IMR-90 (cell line): ENCODE data around the gene SURF6. TPM values are rescaled to one million over a fixed set of nuclear protein-coding genes. Genes with fewer than 3 reads are reported as not detected.
A peak's percentile ranks its signal among the peaks of the same experiment; 100 is the strongest.

Experiments used
- ATAC-seq: fragments of 200-7000 bp; cut with Tn5 transposase; 2 replicates; pipeline ENCODE4 v1.9.1; 2020; ENCODE audit warnings: low read depth, mild to moderate bottlenecking, moderate library complexity
- BruUV-seq: library from RNA; stranded (reverse); fragments of 400-500 nt; replicated peaks from 2 replicates; lab custom pipeline; 2021; lab: Mats Ljungman, UMichigan
- CTCF ChIA-PET: fragments of 300-600 bp; formaldehyde crosslinking; extraction: SDS; loops from one replicate; lab custom pipeline; 2021; ENCODE audit warnings: antibody characterized with exemption; lab: Yijun Ruan, JAX
- POLR2A ChIA-PET: fragments of 300-600 bp; sonication (Branson Sonifier 250); formaldehyde crosslinking; loops from one replicate; lab custom pipeline; 2022; ENCODE audit warnings: antibody characterized with exemption; ENCODE audit not compliant: unreplicated experiment; lab: Charles Lee
- DNase-seq: peaks from one replicate; pipeline ENCODE4 v3.0.0; 2013
- H2AFZ ChIP-seq: replicated peaks from 2 replicates; pipeline ENCODE3; 2013; ENCODE audit warnings: low read length, mild to moderate bottlenecking; ENCODE audit not compliant: poor library complexity
- H2AK5ac ChIP-seq: 2 replicates; pipeline ENCODE4 v1.6.1; 2013; ENCODE audit warnings: low read depth, low read length, inconsistent platforms
- H2AK9ac ChIP-seq: replicated peaks from 2 replicates; pipeline ENCODE3; 2013; ENCODE audit warnings: mild to moderate bottlenecking, low read depth, low read length, moderate library complexity; ENCODE audit not compliant: poor library complexity
- H2BK120ac ChIP-seq: 2 replicates; pipeline ENCODE4 v1.6.1; 2013; ENCODE audit warnings: low read depth, low read length, inconsistent platforms
- H2BK15ac ChIP-seq: 3 replicates; pipeline ENCODE4 v1.6.1; 2013; ENCODE audit warnings: low read depth, low read length, inconsistent platforms
- H2BK20ac ChIP-seq: 2 replicates; pipeline ENCODE4 v1.6.1; 2013; ENCODE audit warnings: low read depth, mild to moderate bottlenecking, inconsistent platforms, low read length, moderate library complexity
- H2BK5ac ChIP-seq: 2 replicates; pipeline ENCODE4 v1.6.1; 2013; ENCODE audit warnings: mild to moderate bottlenecking, low read depth, low read length, inconsistent platforms; ENCODE audit not compliant: poor library complexity, severe bottlenecking
- H3K14ac ChIP-seq: replicated peaks from 2 replicates; pipeline ENCODE4 v1.6.1; 2013; ENCODE audit warnings: low read depth, low read length, inconsistent platforms
- H3K18ac ChIP-seq: 2 replicates; pipeline ENCODE4 v1.6.1; 2013; ENCODE audit warnings: low read depth, low read length, control low read depth
- H3K23ac ChIP-seq: 2 replicates; pipeline ENCODE4 v1.6.1; 2013; ENCODE audit warnings: low read depth, low read length, inconsistent platforms
- H3K27ac ChIP-seq: 2 replicates; pipeline ENCODE4 v1.5.1; 2013; ENCODE audit warnings: mild to moderate bottlenecking, control low read depth, low read length; ENCODE audit not compliant: insufficient read depth
- H3K27me3 ChIP-seq: 2 replicates; pipeline ENCODE4 v1.6.1; 2013; ENCODE audit warnings: low read length; ENCODE audit not compliant: control insufficient read depth, insufficient read depth
- H3K36me3 ChIP-seq: 2 replicates; pipeline ENCODE4 v1.6.1; 2013; ENCODE audit warnings: low read length, mixed read lengths; ENCODE audit not compliant: control insufficient read depth, insufficient read depth
- H3K4ac ChIP-seq: 2 replicates; pipeline ENCODE4 v1.6.1; 2013; ENCODE audit warnings: low read depth, low read length, inconsistent platforms
- H3K4me1 ChIP-seq: 2 replicates; pipeline ENCODE4 v1.6.1; 2013; ENCODE audit warnings: low read length, mixed read lengths; ENCODE audit not compliant: control insufficient read depth, insufficient read depth
- H3K4me2 ChIP-seq: 2 replicates; pipeline ENCODE4 v1.6.1; 2013; ENCODE audit warnings: low read depth, mild to moderate bottlenecking, control low read depth, low read length, moderate library complexity
- H3K4me3 ChIP-seq: 2 replicates; pipeline ENCODE4 v1.5.1; 2013; ENCODE audit warnings: low read depth, mild to moderate bottlenecking, control low read depth, low read length, moderate library complexity; ENCODE audit not compliant: insufficient read depth
- H3K56ac ChIP-seq: 2 replicates; pipeline ENCODE4 v1.6.1; 2013; ENCODE audit warnings: low read length, inconsistent platforms; ENCODE audit not compliant: insufficient read depth; ENCODE audit errors: extremely low read depth
- H3K79me1 ChIP-seq, 2 experiments: 2 replicates each; pipeline ENCODE4 v1.6.1; 2013; ENCODE audit warnings: low read length in 2 of 2, inconsistent platforms in 1 of 2, low read depth in 1 of 2
- H3K9ac ChIP-seq: 2 replicates; pipeline ENCODE4 v1.6.1; 2013; ENCODE audit warnings: low read depth, low read length, control low read depth
- H3K9me1 ChIP-seq: 2 replicates; pipeline ENCODE4 v1.6.1; 2013; ENCODE audit warnings: low read length, inconsistent platforms; ENCODE audit not compliant: insufficient read depth
- H3K9me3 ChIP-seq: 2 replicates; pipeline ENCODE4 v1.6.1; 2013; ENCODE audit warnings: low read length; ENCODE audit not compliant: control insufficient read depth, insufficient read depth
- H4K20me1 ChIP-seq: 2 replicates; pipeline ENCODE4 v1.6.1; 2013; ENCODE audit warnings: low read length, inconsistent platforms; ENCODE audit not compliant: insufficient read depth
- H4K5ac ChIP-seq: 2 replicates; pipeline ENCODE4 v1.6.1; 2013; ENCODE audit warnings: mild to moderate bottlenecking, low read depth, low read length, control low read depth
- H4K8ac ChIP-seq, 2 experiments: 2 replicates each; pipeline ENCODE4 v1.6.1; 2013; ENCODE audit warnings: low read depth in 2 of 2, low read length in 2 of 2, control low read depth in 1 of 2, inconsistent platforms in 1 of 2
- H4K91ac ChIP-seq: 2 replicates; pipeline ENCODE4 v1.6.1; 2013; ENCODE audit warnings: low read depth, low read length, inconsistent platforms; ENCODE audit not compliant: insufficient read depth
- BHLHE40 ChIP-seq: fragments of 150-350 bp; IDR thresholded peaks from 2 replicates; pipeline ENCODE4 v1.6.1; 2016; ENCODE audit warnings: mild to moderate bottlenecking, low read depth, low read length
- NFE2L2 ChIP-seq: fragments of 150-350 bp; IDR thresholded peaks from 2 replicates; pipeline ENCODE4 v1.6.1; 2016; ENCODE audit warnings: low read depth, mild to moderate bottlenecking, low read length
- RAD21 ChIP-seq: IDR thresholded peaks from 2 replicates; pipeline ENCODE4 v1.6.1; 2012; ENCODE audit warnings: low read length, improper control_type of control experiment
- RFX5 ChIP-seq: IDR thresholded peaks from 2 replicates; pipeline ENCODE4 v1.8.0; 2012; ENCODE audit warnings: low read depth, mild to moderate bottlenecking, low read length, moderate library complexity
- WGBS, 2 experiments: methylation state at CpG; one replicate each; pipeline versions ENCODE4 v1.1.5 to v1.1.7; 2013; ENCODE audit warnings: missing lambda C conversion rate in 2 of 2; ENCODE audit not compliant: insufficient read length in 1 of 2; ENCODE audit errors: extremely low coverage in 2 of 2; 5-methylcytosine and 5-hydroxymethylcytosine counted together
- dilution Hi-C: fragments of 300-500 bp; cut with HindIII; formaldehyde crosslinking; loops from one replicate; pipeline ENCODE4 v1.14.3; 2018; ENCODE audit warnings: low sequenced_read_pairs; ENCODE audit not compliant: unreplicated experiment
- in situ Hi-C: fragments of 300-500 bp; cut with MboI; formaldehyde crosslinking; loops from 3 replicates; pipeline ENCODE4 v1.14.3; 2019; ENCODE audit warnings: low sequenced_read_pairs, inconsistent platforms, mixed read lengths
- intact Hi-C: fragments of 100-400 bp; cut with micrococcal nuclease; formaldehyde crosslinking; loops from 2 replicates; pipeline ENCODE4 v1.10.0; 2022
- polyA plus RNA-seq, 3 experiments: library from polyadenylated mRNA; depleted of rRNA; stranded (reverse); fragments of >200 nt; gene quantifications; 2 replicates each; pipeline ENCODE4 v1.2.3, GENCODE V29; 2012; ENCODE audit warnings: low replicate concordance in 1 of 3
- total RNA-seq: library from RNA; depleted of rRNA; stranded (reverse); fragments of >200 nt; gene quantifications from 2 replicates; pipeline ENCODE4 v1.2.3, GENCODE V29; 2012
- TF ChIP-seq, protein P1 (sequence below): fragments of 150-350 bp; IDR thresholded peaks from 2 replicates; pipeline ENCODE4 v1.6.1; 2017; ENCODE audit warnings: mild to moderate bottlenecking, antibody characterized with exemption, low read length, low read depth
- TF ChIP-seq, protein P2 (sequence below): conservative IDR thresholded peaks from 2 replicates; pipeline ENCODE4 v1.5.1; 2012; ENCODE audit warnings: mild to moderate bottlenecking, low read depth, low read length, improper control_type of control experiment

Gene SURF6
- total and polyA plus RNA-seq, 2 of the 4 experiments (the other 2 are of a cell fraction): 6.1 to 12.8 TPM

DNA sequence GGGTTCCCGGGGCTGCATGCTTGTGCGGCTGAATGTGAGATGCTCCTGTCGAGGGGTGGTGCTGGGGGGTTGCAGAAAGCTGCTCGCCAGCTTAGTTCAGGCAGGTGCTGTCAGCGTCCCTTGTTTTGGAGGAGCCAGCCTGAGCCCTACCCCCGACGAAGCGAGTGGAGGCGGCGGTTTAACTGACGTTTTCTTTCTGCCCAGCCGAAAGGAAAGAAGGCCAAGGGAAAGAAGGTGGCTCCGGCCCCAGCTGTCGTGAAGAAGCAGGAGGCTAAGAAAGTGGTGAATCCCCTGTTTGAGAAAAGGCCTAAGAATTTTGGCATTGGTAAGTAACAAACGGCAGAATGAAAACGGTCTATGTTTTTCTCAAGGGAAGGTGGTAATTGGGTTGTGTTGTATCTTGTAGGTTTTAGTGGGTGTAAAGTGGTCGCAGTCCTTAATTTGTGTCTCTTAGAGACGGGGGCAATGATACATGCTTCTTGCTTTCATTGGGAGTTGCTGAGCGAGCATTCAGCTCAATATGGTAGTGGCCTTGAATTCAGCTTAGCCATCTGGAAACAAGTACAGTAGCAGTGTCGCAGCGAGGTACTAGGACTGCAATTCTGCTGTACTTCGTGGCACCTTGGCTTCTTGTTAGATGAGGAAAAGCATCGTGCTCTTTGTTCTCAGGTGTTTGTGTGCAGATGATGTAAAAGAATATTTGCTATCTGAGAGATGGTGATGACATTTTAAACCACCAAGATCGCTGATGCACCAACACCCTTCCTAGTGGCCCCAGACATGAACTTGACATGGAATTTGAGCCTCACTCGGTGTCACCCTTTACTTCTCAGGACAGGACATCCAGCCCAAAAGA lies 13.0 kb upstream of the SURF6 start:
- TF ChIP-seq BHLHE40 (no peak), RFX5 (no peak), RAD21 (no peak), NFE2L2 (no peak)
- TF ChIP-seq, protein P1, sequence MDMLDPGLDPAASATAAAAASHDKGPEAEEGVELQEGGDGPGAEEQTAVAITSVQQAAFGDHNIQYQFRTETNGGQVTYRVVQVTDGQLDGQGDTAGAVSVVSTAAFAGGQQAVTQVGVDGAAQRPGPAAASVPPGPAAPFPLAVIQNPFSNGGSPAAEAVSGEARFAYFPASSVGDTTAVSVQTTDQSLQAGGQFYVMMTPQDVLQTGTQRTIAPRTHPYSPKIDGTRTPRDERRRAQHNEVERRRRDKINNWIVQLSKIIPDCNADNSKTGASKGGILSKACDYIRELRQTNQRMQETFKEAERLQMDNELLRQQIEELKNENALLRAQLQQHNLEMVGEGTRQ: no peak
- TF ChIP-seq, protein P2, sequence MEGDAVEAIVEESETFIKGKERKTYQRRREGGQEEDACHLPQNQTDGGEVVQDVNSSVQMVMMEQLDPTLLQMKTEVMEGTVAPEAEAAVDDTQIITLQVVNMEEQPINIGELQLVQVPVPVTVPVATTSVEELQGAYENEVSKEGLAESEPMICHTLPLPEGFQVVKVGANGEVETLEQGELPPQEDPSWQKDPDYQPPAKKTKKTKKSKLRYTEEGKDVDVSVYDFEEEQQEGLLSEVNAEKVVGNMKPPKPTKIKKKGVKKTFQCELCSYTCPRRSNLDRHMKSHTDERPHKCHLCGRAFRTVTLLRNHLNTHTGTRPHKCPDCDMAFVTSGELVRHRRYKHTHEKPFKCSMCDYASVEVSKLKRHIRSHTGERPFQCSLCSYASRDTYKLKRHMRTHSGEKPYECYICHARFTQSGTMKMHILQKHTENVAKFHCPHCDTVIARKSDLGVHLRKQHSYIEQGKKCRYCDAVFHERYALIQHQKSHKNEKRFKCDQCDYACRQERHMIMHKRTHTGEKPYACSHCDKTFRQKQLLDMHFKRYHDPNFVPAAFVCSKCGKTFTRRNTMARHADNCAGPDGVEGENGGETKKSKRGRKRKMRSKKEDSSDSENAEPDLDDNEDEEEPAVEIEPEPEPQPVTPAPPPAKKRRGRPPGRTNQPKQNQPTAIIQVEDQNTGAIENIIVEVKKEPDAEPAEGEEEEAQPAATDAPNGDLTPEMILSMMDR: no peak
- TSS peak; percentile 78 for BruUV-seq
- DNase-seq (no peak), ATAC-seq (no peak)
- ChIA-PET CTCF (interaction anchor here (0.6 kb wide), 1 partner anchor 996 kb away, joined by 5 read pairs; no protein-coding TSS in a partner anchor), POLR2A (interaction anchor here (1.1 kb wide), 1 partner anchor 8 kb away, joined by 6 read pairs; no protein-coding TSS in a partner anchor)
- Histone ChIP-seq H2BK15ac (no peak overlapping the region), H3K18ac (no peak overlapping the region), H3K4me2 (peak overlapping the region; percentile 100), H3K9me1 (peaks cover 6% of the 10 kb centered on the region; the same call in 1 of the 2 replicates), H3K23ac (peak overlapping the region; percentile 91), H4K20me1 (peaks cover 63% of the 10 kb centered on the region), H3K4ac (peak overlapping the region; percentile 86), H3K14ac (peak overlapping the region; percentile 80), H2AK9ac (peak overlapping the region; percentile 99), H2BK5ac (peak overlapping the region; percentile 97), H3K56ac (peak overlapping the region; percentile 68), H3K9me3 (no peaks in the 10 kb centered on the region), H3K9ac (peak overlapping the region; percentile 96), H4K91ac (peak overlapping the region; percentile 81), H3K27me3 (no peaks in the 10 kb centered on the region), H2BK20ac (no peak overlapping the region), H4K8ac (peak overlapping the region; percentile 6 to 85; a peak in 3 of 4 replicates), H2AFZ (no peak overlapping the region), H3K4me3 (peak overlapping the region; percentile 74), H3K36me3 (peaks cover 63% of the 10 kb centered on the region), H2BK120ac (no peak overlapping the region), H3K4me1 (peaks cover 16% of the 10 kb centered on the region), H2AK5ac (peak overlapping the region; percentile 93), H3K27ac (peak overlapping the region; percentile 94), H4K5ac (peak overlapping the region; percentile 42; the same call in 1 of the 2 replicates), H3K79me1 (peaks cover 25 to 72% of the 10 kb centered on the region in 2 experiments)
- in situ Hi-C loops: no loop called here
- intact Hi-C loops: no loop called here
- WGBS, 2 experiments: 1% methylated on average over 11 of the region's 25 CpGs; no CpG with 5 or more reads in 1 of the 2 experiments
- dilution Hi-C loops: no loop called here
